Measurements from ENCODE around the gene CCL19.
"Not testable (repeated sequence)": the region's sequence is repeated elsewhere in the genome, so short reads cannot be mapped to it uniquely, and the experiment has no call there.

CCL19 gene

GRCh38 chr9:34690983-34691935, at the start of gene CCL19:
CCL19 (minus strand) TSS chr9:34691276; CDS start chr9:34691139, 137 bp downstream.
- Mint-ChIP-seq H3K4me3 (no peak within 1 kb of the TSS), H3K4me1 (peaks cover 6% of the 10 kb centered on the region), H3K9me3 (no peaks in the 10 kb centered on the region), H3K27ac (no peak within 1 kb of the TSS), H3K27me3 (peaks cover 14% of the 10 kb centered on the region), H3K36me3 (no peaks in the 10 kb centered on the region)
- ATAC-seq (ENCODE audit: low read depth) (no peak), DNase-seq (ENCODE audit: low spot score in 2 of 2) (no peak)

- peaks cover 18% of the 10 kb centered on the region for H3K27me3 Mint-ChIP-seq
Observed at GRCh38 chr9:34740176-34740575, 49.1 kb upstream of the CCL19 start.

GRCh38 chr9:34737677-34738260, 46.7 kb upstream of the CCL19 start:
- ATAC-seq (ENCODE audit: low read depth) (no peak), DNase-seq (ENCODE audit: low spot score in 2 of 2) (no peak)
- H3K36me3 Mint-ChIP-seq: no peaks in the 10 kb centered on the region
- no peak overlapping the region for H3K27ac Mint-ChIP-seq
- H3K4me3 Mint-ChIP-seq: no peak overlapping the region
- H3K9me3 Mint-ChIP-seq: peaks cover 1% of the 10 kb centered on the region
- H3K27me3 Mint-ChIP-seq: peaks cover 12% of the 10 kb centered on the region
- H3K4me1 Mint-ChIP-seq: no peaks in the 10 kb centered on the region

More at GRCh38 chr9:34740176-34740575, 49.1 kb upstream of the CCL19 start:
- H3K4me3 Mint-ChIP-seq; H3K27ac Mint-ChIP-seq; ATAC-seq (ENCODE audit: low read depth); DNase-seq (ENCODE audit: low spot score in 2 of 2); H3K9me3 Mint-ChIP-seq; H3K36me3 Mint-ChIP-seq; H3K4me1 Mint-ChIP-seq: not testable (repeated sequence)

- Mint-ChIP-seq H3K27me3 (peaks cover 7% of the 10 kb centered on the region), H3K4me1 (no peaks in the 10 kb centered on the region), H3K27ac (no peak overlapping the region), H3K4me3 (no peak overlapping the region), H3K36me3 (no peaks in the 10 kb centered on the region), H3K9me3 (no peaks in the 10 kb centered on the region)
- ATAC-seq (ENCODE audit: low read depth) (no peak), DNase-seq (ENCODE audit: low spot score in 2 of 2) (no peak)
Observed at GRCh38 chr9:34734720-34735119, 43.6 kb upstream of the CCL19 start.

- no peaks in the 10 kb centered on the region for H3K36me3 Mint-ChIP-seq
- DNase-seq (ENCODE audit: low spot score in 2 of 2) (no peak), ATAC-seq (ENCODE audit: low read depth) (no peak)
- no peak overlapping the region for H3K4me3 Mint-ChIP-seq
- H3K27me3 Mint-ChIP-seq: peaks cover 4% of the 10 kb centered on the region
- H3K9me3 Mint-ChIP-seq: no peaks in the 10 kb centered on the region
- no peak overlapping the region for H3K27ac Mint-ChIP-seq
- no peaks in the 10 kb centered on the region for H3K4me1 Mint-ChIP-seq
Observed at GRCh38 chr9:34732886-34733285, 41.8 kb upstream of the CCL19 start.

- H3K4me1 Mint-ChIP-seq: no peaks in the 10 kb centered on the region
- no peak for ATAC-seq (ENCODE audit: low read depth)
- H3K27me3 Mint-ChIP-seq: peaks cover 4% of the 10 kb centered on the region
- no peaks in the 10 kb centered on the region for H3K9me3 Mint-ChIP-seq
- H3K36me3 Mint-ChIP-seq: no peaks in the 10 kb centered on the region
- H3K4me3 Mint-ChIP-seq: no peak overlapping the region
- DNase-seq (ENCODE audit: low spot score in 2 of 2): no peak
- no peak overlapping the region for H3K27ac Mint-ChIP-seq
Observed at GRCh38 chr9:34732478-34732877, 41.4 kb upstream of the CCL19 start.

- H3K9me3 Mint-ChIP-seq: no peaks in the 10 kb centered on the region
- no peak overlapping the region for H3K4me3 Mint-ChIP-seq
Observed at GRCh38 chr9:34723141-34723540, 32.1 kb upstream of the CCL19 start.

GRCh38 chr9:34719769-34720025, 28.6 kb upstream of the CCL19 start:
- not testable (repeated sequence) for ATAC-seq (ENCODE audit: low read depth); H3K36me3 Mint-ChIP-seq; H3K27ac Mint-ChIP-seq; H3K4me3 Mint-ChIP-seq; DNase-seq (ENCODE audit: low spot score in 2 of 2); H3K9me3 Mint-ChIP-seq; H3K4me1 Mint-ChIP-seq
- H3K27me3 Mint-ChIP-seq: peaks cover 21% of the 10 kb centered on the region

More at GRCh38 chr9:34723141-34723540, 32.1 kb upstream of the CCL19 start:
- DNase-seq (ENCODE audit: low spot score in 2 of 2) (no peak), ATAC-seq (ENCODE audit: low read depth) (no peak)
- Mint-ChIP-seq H3K4me1 (no peaks in the 10 kb centered on the region), H3K27ac (no peak overlapping the region), H3K36me3 (no peaks in the 10 kb centered on the region), H3K27me3 (peaks cover 11% of the 10 kb centered on the region)

- Mint-ChIP-seq H3K9me3 (no peaks in the 10 kb centered on the region), H3K27me3 (peaks cover 21% of the 10 kb centered on the region), H3K4me3 (no peak overlapping the region), H3K27ac (no peak overlapping the region), H3K36me3 (no peaks in the 10 kb centered on the region), H3K4me1 (no peaks in the 10 kb centered on the region)
- DNase-seq (ENCODE audit: low spot score in 2 of 2): no peak
- ATAC-seq (ENCODE audit: low read depth): no peak
Observed at GRCh38 chr9:34719021-34719768, 28.1 kb upstream of the CCL19 start.

GRCh38 chr9:34717996-34718614, 27.0 kb upstream of the CCL19 start:
- no peak for ATAC-seq (ENCODE audit: low read depth)
- H3K27ac Mint-ChIP-seq: no peak overlapping the region
- no peaks in the 10 kb centered on the region for H3K36me3 Mint-ChIP-seq
- no peak overlapping the region for H3K4me3 Mint-ChIP-seq
- peaks cover 25% of the 10 kb centered on the region for H3K27me3 Mint-ChIP-seq
- DNase-seq (ENCODE audit: low spot score in 2 of 2): no peak
- H3K9me3 Mint-ChIP-seq: no peaks in the 10 kb centered on the region
- no peaks in the 10 kb centered on the region for H3K4me1 Mint-ChIP-seq

GRCh38 chr9:34716711-34717110, 25.6 kb upstream of the CCL19 start:
- Mint-ChIP-seq H3K4me3 (no peak overlapping the region), H3K9me3 (peaks cover 1% of the 10 kb centered on the region), H3K27me3 (peaks cover 22% of the 10 kb centered on the region), H3K4me1 (no peaks in the 10 kb centered on the region), H3K27ac (no peak overlapping the region), H3K36me3 (no peaks in the 10 kb centered on the region)
- DNase-seq (ENCODE audit: low spot score in 2 of 2) (no peak), ATAC-seq (ENCODE audit: low read depth) (no peak)

- ATAC-seq (ENCODE audit: low read depth) (no peak), DNase-seq (ENCODE audit: low spot score in 2 of 2) (no peak)
- H3K36me3 Mint-ChIP-seq: no peaks in the 10 kb centered on the region
- H3K4me3 Mint-ChIP-seq: no peak overlapping the region
- H3K4me1 Mint-ChIP-seq: no peaks in the 10 kb centered on the region
- H3K9me3 Mint-ChIP-seq: peaks cover 2% of the 10 kb centered on the region
- peaks cover 19% of the 10 kb centered on the region for H3K27me3 Mint-ChIP-seq
- H3K27ac Mint-ChIP-seq: no peak overlapping the region
Observed at GRCh38 chr9:34715639-34716215, 24.7 kb upstream of the CCL19 start.

- H3K27me3 Mint-ChIP-seq: peaks cover 18% of the 10 kb centered on the region
- H3K9me3 Mint-ChIP-seq: peaks cover 2% of the 10 kb centered on the region
- no peaks in the 10 kb centered on the region for H3K36me3 Mint-ChIP-seq
- H3K4me1 Mint-ChIP-seq: no peaks in the 10 kb centered on the region
- DNase-seq (ENCODE audit: low spot score in 2 of 2): no peak
- H3K4me3 Mint-ChIP-seq: no peak overlapping the region
- H3K27ac Mint-ChIP-seq: no peak overlapping the region
- no peak for ATAC-seq (ENCODE audit: low read depth)
Observed at GRCh38 chr9:34714007-34714406, 22.9 kb upstream of the CCL19 start.

Measured in memory B cell (primary cell).